ENCODE results near the gene NAP1L4. TPM values are rescaled to one million over a fixed set of nuclear protein-coding genes. Genes with fewer than 3 reads are reported as not detected.

Gene NAP1L4
- total and polyA plus RNA-seq, 7 donors: 121 to 153 (median 143) TPM

- no peaks in the 10 kb centered on the region for H3K4me1 ChIP-seq
- no peaks in the 10 kb centered on the region for H3K27me3 ChIP-seq (ENCODE audit: insufficient read depth in 3 of 3, low read length in 2 of 3)
- intact Hi-C loops (cut with DNase I): no loop called here
- H3K27ac ChIP-seq: no peak overlapping the region
- DNase-seq (no peak), ATAC-seq (peak in 3 of 4 donors; percentile 58 to 64 (median 61))
- no peaks in the 10 kb centered on the region for H3K9me3 ChIP-seq
- 80 to 87% (median 81%) methylated on average over 4 of the region's 4 CpGs for WGBS, 3 donors
- TF ChIP-seq CTCF (IDR thresholded peaks at IDR 0.05): no peak
- H3K36me3 ChIP-seq (ENCODE audit: insufficient read depth in 1 of 2, low read depth in 1 of 2): peaks cover 15 to 94% of the 10 kb centered on the region in 2 donors
- H3K4me3 ChIP-seq: no peak overlapping the region
Measured at GRCh38 chr11:2964782-2965181, 27.3 kb downstream of the NAP1L4 start.

- 86 to 96% (median 94%) methylated on average over 6 of the region's 6 CpGs for WGBS, 3 donors
- no peaks in the 10 kb centered on the region for H3K9me3 ChIP-seq
- DNase-seq: no peak
Measured at GRCh38 chr11:2963761-2964160, 28.4 kb downstream of the NAP1L4 start.

GRCh38 chr11:2963112-2963754 is 28.9 kb downstream of the NAP1L4 start:
- no peak overlapping the region for H3K27ac ChIP-seq
- H3K36me3 ChIP-seq (ENCODE audit: insufficient read depth in 1 of 2, low read depth in 1 of 2): peaks cover 12 to 94% of the 10 kb centered on the region in 2 donors
- no peak for ATAC-seq
- TF ChIP-seq CTCF (IDR thresholded peaks at IDR 0.05): no peak
- no peak overlapping the region for H3K4me3 ChIP-seq
- WGBS, 3 donors: 88 to 96% (median 89%) methylated on average over 7 of the region's 7 CpGs
- H3K4me1 ChIP-seq: no peaks in the 10 kb centered on the region
- H3K9me3 ChIP-seq: no peaks in the 10 kb centered on the region
- no peak for DNase-seq
- no peaks in the 10 kb centered on the region for H3K27me3 ChIP-seq (ENCODE audit: insufficient read depth in 3 of 3, low read length in 2 of 3)
- intact Hi-C loops (cut with DNase I): no loop called here

More at GRCh38 chr11:2963761-2964160, 28.4 kb downstream of the NAP1L4 start:
- Histone ChIP-seq H3K27ac (no peak overlapping the region), H3K4me1 (no peaks in the 10 kb centered on the region), H3K27me3 (ENCODE audit: insufficient read depth in 3 of 3, low read length in 2 of 3) (no peaks in the 10 kb centered on the region), H3K4me3 (no peak overlapping the region), H3K36me3 (ENCODE audit: insufficient read depth in 1 of 2, low read depth in 1 of 2) (peaks cover 12 to 94% of the 10 kb centered on the region in 2 donors)
- no peak for TF ChIP-seq CTCF (IDR thresholded peaks at IDR 0.05)
- ATAC-seq: no peak
- intact Hi-C loops (cut with DNase I): no loop called here

- no peak for DNase-seq
- Histone ChIP-seq H3K4me1 (no peaks in the 10 kb centered on the region), H3K27ac (no peak overlapping the region), H3K9me3 (no peaks in the 10 kb centered on the region), H3K4me3 (no peak overlapping the region), H3K27me3 (ENCODE audit: insufficient read depth in 3 of 3, low read length in 2 of 3) (no peaks in the 10 kb centered on the region), H3K36me3 (ENCODE audit: insufficient read depth in 1 of 2, low read depth in 1 of 2) (peaks cover 5 to 96% of the 10 kb centered on the region in 2 donors)
- 66 to 72% (median 68%) methylated on average over 5 of the region's 5 CpGs for WGBS, 3 donors
- ATAC-seq: no peak
- no peak for TF ChIP-seq CTCF (IDR thresholded peaks at IDR 0.05)
- intact Hi-C loops (cut with DNase I): no loop called here
Measured at GRCh38 chr11:2961080-2961479, 31.0 kb downstream of the NAP1L4 start.

GRCh38 chr11:2960139-2960538 is 32.0 kb downstream of the NAP1L4 start:
- no peak for ATAC-seq
- no peak for TF ChIP-seq CTCF (IDR thresholded peaks at IDR 0.05)
- 96 to 97% (median 96%) methylated on average over 7 of the region's 7 CpGs for WGBS, 3 donors

More at GRCh38 chr11:2960139-2960538, 32.0 kb downstream of the NAP1L4 start:
- Histone ChIP-seq H3K9me3 (no peaks in the 10 kb centered on the region), H3K27me3 (ENCODE audit: insufficient read depth in 3 of 3, low read length in 2 of 3) (no peaks in the 10 kb centered on the region), H3K36me3 (ENCODE audit: insufficient read depth in 1 of 2, low read depth in 1 of 2) (peaks cover 5 to 96% of the 10 kb centered on the region in 2 donors), H3K4me1 (no peaks in the 10 kb centered on the region), H3K4me3 (no peak overlapping the region), H3K27ac (no peak overlapping the region)
- no peak for DNase-seq
- intact Hi-C loops (cut with DNase I): no loop called here
